Stimulated activated CD4-positive, alpha-beta T cell treated with anti-CD3 and anti-CD28 coated beads, Interleukin-12 subunit alpha, Interleukin-12 subunit beta, amount 100 ng/mL, for 4 hours (primary cell): ENCODE data around the gene MCRIP1.

Source experiments
- DNase-seq: peaks from one replicate; pipeline ENCODE4 v3.0.0-alpha.2; 2020

MCRIP1 gene

GRCh38 chr17:81802856-81803643 is 30.0 kb downstream of the MCRIP1 start:
- DNase-seq = no peak

GRCh38 chr17:81802048-81802758 is 30.9 kb downstream of the MCRIP1 start:
- DNase-seq = no peak

- no peak for DNase-seq
These were observed 31.8 kb downstream of the MCRIP1 start for GRCh38 chr17:81801327-81801726.

DNA sequence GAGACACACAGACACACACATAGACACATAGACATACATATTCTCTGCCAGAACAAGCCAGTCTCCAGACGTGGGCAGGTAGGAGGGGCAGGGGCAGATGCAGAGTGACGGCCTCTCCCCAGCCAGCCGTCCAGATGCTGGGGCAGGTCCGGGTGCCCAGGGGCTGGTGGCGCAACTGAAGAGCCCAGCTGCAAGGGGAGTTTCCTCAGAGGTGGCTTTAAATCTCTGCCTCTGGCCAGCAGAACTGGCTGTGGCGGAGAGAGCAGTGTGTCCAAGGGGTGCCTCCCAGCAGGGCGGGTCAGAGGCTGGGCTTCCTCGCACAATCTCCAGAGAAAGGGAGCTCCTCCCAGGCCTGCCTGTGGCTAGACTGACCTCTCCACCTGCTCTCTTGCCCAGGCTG is 38.6 kb downstream of the MCRIP1 start:
- DNase-seq = no peak

DNA sequence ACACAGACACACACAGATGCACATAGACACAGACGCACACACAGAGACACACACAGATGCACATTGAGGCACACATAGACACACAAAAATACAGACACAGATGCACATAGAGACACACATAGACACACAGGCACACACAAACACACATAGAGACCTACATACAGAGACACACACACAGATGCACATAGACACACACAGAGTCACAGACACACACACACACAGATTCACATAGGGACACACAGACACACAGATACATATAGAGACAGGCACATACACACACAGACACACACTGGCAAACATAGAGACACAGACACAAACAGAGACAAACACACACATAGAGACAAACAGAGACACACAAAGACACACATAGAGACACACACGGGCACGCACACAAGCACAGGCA is 39.0 kb downstream of the MCRIP1 start:
- no peak for DNase-seq

GRCh38 chr17:81792675-81793615 is 40.1 kb downstream of the MCRIP1 start:
- no peak for DNase-seq
